22Rv1 (cell line): ENCODE measurements around the gene COA8.

Experiments
- CTCF ChIP-seq: fragments of 450-650 bp; IDR thresholded peaks from 2 replicates; pipeline ENCODE4 v1.5.1; 2017; ENCODE audit warnings: mild to moderate bottlenecking
- ZFX ChIP-seq: fragments of 450-650 bp; IDR thresholded peaks from 2 replicates; pipeline ENCODE4 v1.6.1; 2017; ENCODE audit warnings: antibody characterized with exemption, borderline replicate concordance

GRCh38 chr14:103530390-103530789 is 32.4 kb upstream of the COA8 start:
- no peak for TF ChIP-seq CTCF
- no peak for TF ChIP-seq ZFX
